ENCODE data around the gene SLC6A12.

The SLC6A12 gene

GRCh38 chr12:153080-153746 is 60.7 kb downstream of the SLC6A12 start:
- TF ChIP-seq, protein P1, sequence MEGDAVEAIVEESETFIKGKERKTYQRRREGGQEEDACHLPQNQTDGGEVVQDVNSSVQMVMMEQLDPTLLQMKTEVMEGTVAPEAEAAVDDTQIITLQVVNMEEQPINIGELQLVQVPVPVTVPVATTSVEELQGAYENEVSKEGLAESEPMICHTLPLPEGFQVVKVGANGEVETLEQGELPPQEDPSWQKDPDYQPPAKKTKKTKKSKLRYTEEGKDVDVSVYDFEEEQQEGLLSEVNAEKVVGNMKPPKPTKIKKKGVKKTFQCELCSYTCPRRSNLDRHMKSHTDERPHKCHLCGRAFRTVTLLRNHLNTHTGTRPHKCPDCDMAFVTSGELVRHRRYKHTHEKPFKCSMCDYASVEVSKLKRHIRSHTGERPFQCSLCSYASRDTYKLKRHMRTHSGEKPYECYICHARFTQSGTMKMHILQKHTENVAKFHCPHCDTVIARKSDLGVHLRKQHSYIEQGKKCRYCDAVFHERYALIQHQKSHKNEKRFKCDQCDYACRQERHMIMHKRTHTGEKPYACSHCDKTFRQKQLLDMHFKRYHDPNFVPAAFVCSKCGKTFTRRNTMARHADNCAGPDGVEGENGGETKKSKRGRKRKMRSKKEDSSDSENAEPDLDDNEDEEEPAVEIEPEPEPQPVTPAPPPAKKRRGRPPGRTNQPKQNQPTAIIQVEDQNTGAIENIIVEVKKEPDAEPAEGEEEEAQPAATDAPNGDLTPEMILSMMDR (IDR thresholded peaks at IDR 0.05; ENCODE audit: low read depth, low read length, missing control alignments): peak; percentile 95
- Histone ChIP-seq H3K27me3 (replicated peaks) (peaks cover 8% of the 10 kb centered on the region), H3K4me3 (ENCODE audit: low read depth, low read length) (no peak overlapping the region), H3K36me3 (replicated peaks) (no peaks in the 10 kb centered on the region), H3K27ac (no peak overlapping the region)
- in situ Hi-C loops (cut with HindIII; ENCODE audit: low pct_ligation_motif_present, low sequenced_read_pairs): no loop called here
- peak; percentile 40 for DNase-seq

DNA sequence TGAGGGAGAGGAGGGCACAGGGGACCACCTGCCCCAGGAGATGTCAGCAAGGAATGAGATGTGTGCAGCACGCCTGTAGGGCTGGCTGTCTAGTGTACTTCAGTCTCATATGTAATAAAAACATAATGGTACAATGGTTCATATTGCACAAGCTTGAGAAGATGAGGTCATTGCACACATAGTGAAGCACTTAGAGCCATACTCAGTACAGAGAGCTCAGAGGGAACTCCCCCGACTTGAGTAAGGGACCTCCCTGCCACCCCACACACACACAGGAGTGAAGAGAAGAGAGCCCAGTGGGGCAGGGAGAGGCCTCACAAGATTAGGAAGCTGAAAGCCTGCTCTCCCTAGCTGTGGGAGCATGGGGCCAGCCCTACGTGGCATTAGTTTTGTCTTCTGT is 61.5 kb downstream of the SLC6A12 start:
- no peak overlapping the region for H3K27ac ChIP-seq
- no peaks in the 10 kb centered on the region for H3K36me3 ChIP-seq (replicated peaks)
- TF ChIP-seq, protein P1 (IDR thresholded peaks at IDR 0.05; ENCODE audit: low read depth, low read length, missing control alignments): no peak
- no peak for DNase-seq
- in situ Hi-C loops (cut with HindIII; ENCODE audit: low pct_ligation_motif_present, low sequenced_read_pairs): no loop called here
- H3K27me3 ChIP-seq (replicated peaks): peaks cover 8% of the 10 kb centered on the region
- no peak overlapping the region for H3K4me3 ChIP-seq (ENCODE audit: low read depth, low read length)

DNA sequence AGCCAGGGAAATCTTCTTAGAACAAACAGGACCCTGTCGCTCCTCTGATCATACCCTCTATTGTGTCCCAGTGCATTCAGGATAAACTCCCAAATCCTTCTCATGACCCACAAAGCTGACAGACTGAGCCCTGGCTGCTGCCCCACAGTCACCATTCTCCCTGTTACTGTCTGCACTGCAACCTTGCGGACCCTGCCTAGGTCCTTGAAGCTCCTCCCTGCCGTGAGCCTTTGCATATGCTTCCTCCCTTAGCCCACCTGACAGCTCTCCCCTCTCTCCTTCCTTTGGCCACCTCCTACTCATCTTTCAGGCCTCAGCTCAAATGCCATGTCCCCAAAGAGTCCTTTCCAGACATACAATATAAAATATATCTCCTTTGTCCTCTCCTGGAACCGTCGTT is 62.4 kb downstream of the SLC6A12 start:
- TF ChIP-seq, protein P1 (IDR thresholded peaks at IDR 0.05; ENCODE audit: low read depth, low read length, missing control alignments): no peak
- peaks cover 8% of the 10 kb centered on the region for H3K27me3 ChIP-seq (replicated peaks)
- in situ Hi-C loops (cut with HindIII; ENCODE audit: low pct_ligation_motif_present, low sequenced_read_pairs): no loop called here
- H3K36me3 ChIP-seq (replicated peaks): no peaks in the 10 kb centered on the region
- no peak overlapping the region for H3K27ac ChIP-seq
- no peak for DNase-seq
- H3K4me3 ChIP-seq (ENCODE audit: low read depth, low read length): no peak overlapping the region

GRCh38 chr12:148676-149416 is 65.1 kb downstream of the SLC6A12 start:
- no peak overlapping the region for H3K27ac ChIP-seq
- DNase-seq: no peak
- TF ChIP-seq, protein P1 (IDR thresholded peaks at IDR 0.05; ENCODE audit: low read depth, low read length, missing control alignments): no peak
- in situ Hi-C loops (cut with HindIII; ENCODE audit: low pct_ligation_motif_present, low sequenced_read_pairs): no loop called here
- peaks cover 8% of the 10 kb centered on the region for H3K27me3 ChIP-seq (replicated peaks)
- no peaks in the 10 kb centered on the region for H3K36me3 ChIP-seq (replicated peaks)
- no peak overlapping the region for H3K4me3 ChIP-seq (ENCODE audit: low read depth, low read length)

GRCh38 chr12:147242-147641 is 66.7 kb downstream of the SLC6A12 start:
- Histone ChIP-seq H3K36me3 (replicated peaks) (no peaks in the 10 kb centered on the region), H3K27ac (no peak overlapping the region), H3K27me3 (replicated peaks) (peaks cover 8% of the 10 kb centered on the region), H3K4me3 (ENCODE audit: low read depth, low read length) (no peak overlapping the region)
- TF ChIP-seq, protein P1 (IDR thresholded peaks at IDR 0.05; ENCODE audit: low read depth, low read length, missing control alignments): no peak
- in situ Hi-C loops (cut with HindIII; ENCODE audit: low pct_ligation_motif_present, low sequenced_read_pairs): no loop called here
- DNase-seq: no peak
